ENCODE results near the gene SKI.

DNA sequence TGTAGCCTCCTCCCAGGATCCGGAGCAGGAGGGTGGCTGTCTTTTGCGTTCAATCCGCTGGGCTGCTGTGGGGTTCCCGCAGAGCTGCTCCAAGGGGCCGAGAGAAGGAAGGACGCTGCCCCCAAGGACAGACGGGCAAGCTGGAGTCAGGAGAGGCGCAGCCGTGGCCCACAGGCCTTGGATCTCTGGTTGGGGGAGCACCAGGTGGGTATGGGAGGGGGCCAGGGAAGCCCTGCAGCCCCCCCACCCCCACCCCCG lies 15.9 kb upstream of the SKI start:
- no peak for TF ChIP-seq MYC (IDR thresholded peaks at IDR 0.05; ENCODE audit: low read depth, low read length)
- no peak for TF ChIP-seq POLR2A (IDR thresholded peaks at IDR 0.05; ENCODE audit: extremely low read depth, insufficient read length)
- TF ChIP-seq, protein P1, sequence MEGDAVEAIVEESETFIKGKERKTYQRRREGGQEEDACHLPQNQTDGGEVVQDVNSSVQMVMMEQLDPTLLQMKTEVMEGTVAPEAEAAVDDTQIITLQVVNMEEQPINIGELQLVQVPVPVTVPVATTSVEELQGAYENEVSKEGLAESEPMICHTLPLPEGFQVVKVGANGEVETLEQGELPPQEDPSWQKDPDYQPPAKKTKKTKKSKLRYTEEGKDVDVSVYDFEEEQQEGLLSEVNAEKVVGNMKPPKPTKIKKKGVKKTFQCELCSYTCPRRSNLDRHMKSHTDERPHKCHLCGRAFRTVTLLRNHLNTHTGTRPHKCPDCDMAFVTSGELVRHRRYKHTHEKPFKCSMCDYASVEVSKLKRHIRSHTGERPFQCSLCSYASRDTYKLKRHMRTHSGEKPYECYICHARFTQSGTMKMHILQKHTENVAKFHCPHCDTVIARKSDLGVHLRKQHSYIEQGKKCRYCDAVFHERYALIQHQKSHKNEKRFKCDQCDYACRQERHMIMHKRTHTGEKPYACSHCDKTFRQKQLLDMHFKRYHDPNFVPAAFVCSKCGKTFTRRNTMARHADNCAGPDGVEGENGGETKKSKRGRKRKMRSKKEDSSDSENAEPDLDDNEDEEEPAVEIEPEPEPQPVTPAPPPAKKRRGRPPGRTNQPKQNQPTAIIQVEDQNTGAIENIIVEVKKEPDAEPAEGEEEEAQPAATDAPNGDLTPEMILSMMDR (IDR thresholded peaks at IDR 0.05; ENCODE audit: low read depth, low read length): no peak
- TF ChIP-seq, protein P2, sequence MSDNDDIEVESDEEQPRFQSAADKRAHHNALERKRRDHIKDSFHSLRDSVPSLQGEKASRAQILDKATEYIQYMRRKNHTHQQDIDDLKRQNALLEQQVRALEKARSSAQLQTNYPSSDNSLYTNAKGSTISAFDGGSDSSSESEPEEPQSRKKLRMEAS (IDR thresholded peaks at IDR 0.05; ENCODE audit: low read depth, low read length): no peak
